Aorta (tissue), 5 donors: ENCODE measurements around the gene SGF29. TPM values are rescaled to one million over a fixed set of nuclear protein-coding genes. Genes with fewer than 3 reads are reported as not detected.
"Not testable (repeated sequence)": the region's sequence is repeated elsewhere in the genome, so short reads cannot be mapped to it uniquely, and the experiment has no call there.

Source experiments
- ATAC-seq: fragments of 200-7000 bp; cut with Tn5 transposase; one replicate; pipeline ENCODE4 v1.9.1; 2022; ENCODE audit warnings: moderate library complexity; ENCODE audit not compliant: low FRiP score
- DNase-seq, 2 donors: peaks; one replicate each; pipeline ENCODE4 v3.0.0-alpha.2; 2020
- H3K27ac ChIP-seq, 2 donors: one replicate each; pipeline ENCODE4 v1.5.1; 2013; ENCODE audit warnings: low read length in 2 of 2, mild to moderate bottlenecking in 2 of 2, moderate library complexity in 2 of 2, control low read depth in 1 of 2, inconsistent platforms in 1 of 2, low read depth in 1 of 2
- H3K27me3 ChIP-seq, 2 donors: one replicate each; pipeline ENCODE4 v1.6.1; 2013; ENCODE audit warnings: control low read depth in 1 of 2, low read length in 1 of 2, mild to moderate bottlenecking in 1 of 2, moderate library complexity in 1 of 2; ENCODE audit not compliant: insufficient read depth in 2 of 2, control insufficient read depth in 1 of 2
- H3K36me3 ChIP-seq, 2 donors: one replicate each; pipeline ENCODE4 v1.6.1; 2013; ENCODE audit warnings: control low read depth in 1 of 2, low read length in 1 of 2, mild to moderate bottlenecking in 1 of 2; ENCODE audit not compliant: insufficient read depth in 2 of 2, control insufficient read depth in 1 of 2
- H3K4me1 ChIP-seq, 2 donors: one replicate each; pipeline ENCODE4 v1.6.1; 2013; ENCODE audit warnings: low read length in 2 of 2, control low read depth in 1 of 2, mild to moderate bottlenecking in 1 of 2, moderate library complexity in 1 of 2; ENCODE audit not compliant: insufficient read depth in 2 of 2, control insufficient read depth in 1 of 2
- H3K4me3 ChIP-seq, 2 donors: one replicate each; pipeline ENCODE4 v1.5.1; 2013; ENCODE audit warnings: low read length in 2 of 2, control low read depth in 1 of 2, mild to moderate bottlenecking in 1 of 2
- H3K9me3 ChIP-seq: one replicate; pipeline ENCODE4 v1.6.1; 2013; ENCODE audit warnings: mild to moderate bottlenecking, low read length; ENCODE audit not compliant: control insufficient read depth
- WGBS, 2 donors: extraction: QIAGEN DNeasy Blood & Tissue Kit; methylation state at CpG; one replicate each; pipeline ENCODE4 v1.1.7; 2013; 5-methylcytosine and 5-hydroxymethylcytosine counted together
- intact Hi-C, 2 donors: fragments of 100-400 bp; cut with DNase I; formaldehyde crosslinking; loops; one replicate each; pipeline versions ENCODE4 v1.14.2 to v1.15.0; 2022
- polyA plus RNA-seq, 2 donors: library from polyadenylated mRNA; stranded (reverse); fragments of 200-250 nt; gene quantifications; one replicate each; pipeline ENCODE4 v1.2.3, GENCODE V29; 2013
- total RNA-seq, 2 donors: library from RNA; stranded (reverse); fragmentation: NEBNext Ultra II Directional; extraction: Animal tissue kit (Norgen Biotek cat#: 25700); gene quantifications; one replicate each; pipeline ENCODE4 v1.2.1, GENCODE V29; 2021
- donor health status: healthy with polysubstance abuse.
- donor health status: Bipolar disorder and iron deficiency.
- donor health status: DM: no; HTN: no; CAD: no.
- donor health status: DM: no; HTN: no; CAD: no.
- donor health status: DM: yes; HTN: yes; CAD: no.

The SGF29 gene
- total and polyA plus RNA-seq, 4 donors: 17.4 to 41.6 (median 20.2) TPM

- Histone ChIP-seq H3K27ac (no peak overlapping the region), H3K27me3 (no peaks in the 10 kb centered on the region), H3K4me3 (no peak overlapping the region), H3K36me3 (no peaks in the 10 kb centered on the region), H3K9me3 (no peaks in the 10 kb centered on the region), H3K4me1 (no peaks in the 10 kb centered on the region)
- intact Hi-C loops: no loop called here
- DNase-seq (peak; percentile 45 to 56), ATAC-seq (no peak)
- WGBS, 2 donors: 76% methylated on average over 11 of the region's 11 CpGs
Measured at GRCh38 chr16:28603381-28604185, 49.9 kb downstream of the SGF29 start.

GRCh38 chr16:28604186-28604565, 50.5 kb downstream of the SGF29 start:
- 72 to 78% methylated on average over 8 of the region's 8 CpGs for WGBS, 2 donors
- H3K27me3 ChIP-seq: no peaks in the 10 kb centered on the region
- no peak overlapping the region for H3K27ac ChIP-seq
- intact Hi-C loops: no loop called here
- H3K4me3 ChIP-seq: no peak overlapping the region
- ATAC-seq (no peak), DNase-seq (peak; percentile 36 to 50)
- no peaks in the 10 kb centered on the region for H3K9me3 ChIP-seq
- H3K36me3 ChIP-seq: no peaks in the 10 kb centered on the region
- no peaks in the 10 kb centered on the region for H3K4me1 ChIP-seq

- DNase-seq: peak in 1 of 2 donors; percentile 45
- Histone ChIP-seq H3K4me3 (no peak overlapping the region), H3K4me1 (no peaks in the 10 kb centered on the region), H3K27me3 (no peaks in the 10 kb centered on the region), H3K27ac (no peak overlapping the region), H3K9me3 (no peaks in the 10 kb centered on the region), H3K36me3 (no peaks in the 10 kb centered on the region)
- no peak for ATAC-seq
- WGBS, 2 donors: 88 to 91% methylated on average over 16 of the region's 16 CpGs
- intact Hi-C loops: no loop called here
Measured at GRCh38 chr16:28606291-28607115, 52.8 kb downstream of the SGF29 start.

GRCh38 chr16:28607116-28607623, 53.5 kb downstream of the SGF29 start:
- no peaks in the 10 kb centered on the region for H3K27me3 ChIP-seq
- H3K27ac ChIP-seq: no peak overlapping the region
- H3K9me3 ChIP-seq: no peaks in the 10 kb centered on the region
- intact Hi-C loops: no loop called here
- 96% methylated on average over 9 of the region's 9 CpGs for WGBS, 2 donors
- no peaks in the 10 kb centered on the region for H3K4me1 ChIP-seq
- ATAC-seq (no peak), DNase-seq (peak in 1 of 2 donors; percentile 45)
- H3K36me3 ChIP-seq: no peaks in the 10 kb centered on the region
- no peak overlapping the region for H3K4me3 ChIP-seq

- intact Hi-C loops, ATAC-seq, H3K27me3 ChIP-seq, H3K4me1 ChIP-seq, H3K4me3 ChIP-seq, H3K9me3 ChIP-seq, H3K36me3 ChIP-seq, H3K27ac ChIP-seq: not testable (repeated sequence)
- peak in 1 of 2 donors; percentile 54 for DNase-seq
- WGBS, 2 donors: 95 to 96% methylated on average over 10 of the region's 10 CpGs
Measured at GRCh38 chr16:28607681-28608495, 54.2 kb downstream of the SGF29 start.

- H3K36me3 ChIP-seq, intact Hi-C loops, H3K4me3 ChIP-seq, H3K4me1 ChIP-seq, H3K27ac ChIP-seq, DNase-seq, H3K9me3 ChIP-seq, H3K27me3 ChIP-seq, ATAC-seq: not testable (repeated sequence)
- 95 to 97% methylated on average over 5 to 6 of the region's 7 CpGs for WGBS, 2 donors
Measured at GRCh38 chr16:28608496-28608808, 54.7 kb downstream of the SGF29 start.

- WGBS, 2 donors: 80 to 82% methylated on average over 11 of the region's 11 CpGs
Measured at GRCh38 chr16:28608867-28609596, 55.3 kb downstream of the SGF29 start.

More at GRCh38 chr16:28608867-28609596, 55.3 kb downstream of the SGF29 start:
- H3K4me3 ChIP-seq, H3K27me3 ChIP-seq, H3K36me3 ChIP-seq, ATAC-seq, H3K27ac ChIP-seq, intact Hi-C loops, H3K9me3 ChIP-seq, H3K4me1 ChIP-seq: not testable (repeated sequence)
- peak; percentile 67 to 74 for DNase-seq
